HG03045 (cell line): ENCODE measurements around the gene IKZF4.
"Not testable (repeated sequence)": the region's sequence is repeated elsewhere in the genome, so short reads cannot be mapped to it uniquely, and the experiment has no call there.

Experiments used
- ATAC-seq: cut with Tn5 transposase; IDR thresholded peaks from one replicate; pipeline ENCODE4 v1.9.1; 2021; ENCODE audit warnings: mild to moderate bottlenecking, moderate library complexity; ENCODE audit not compliant: unreplicated experiment

The IKZF4 gene

GRCh38 chr12:55997535-55997859 is 23.3 kb upstream of the IKZF4 start:
- ATAC-seq: no peak

GRCh38 chr12:55999522-55999921 is 21.3 kb upstream of the IKZF4 start:
- not testable (repeated sequence) for ATAC-seq

GRCh38 chr12:55999999-56000540 is 20.8 kb upstream of the IKZF4 start:
- ATAC-seq: not testable (repeated sequence)

GRCh38 chr12:56001487-56002100 is 19.2 kb upstream of the IKZF4 start:
- no peak for ATAC-seq

GRCh38 chr12:56003376-56003775 is 17.5 kb upstream of the IKZF4 start:
- ATAC-seq: not testable (repeated sequence)

GRCh38 chr12:56004211-56004610 is 16.6 kb upstream of the IKZF4 start:
- ATAC-seq: no peak

- peak; percentile 40 for ATAC-seq
Measured at GRCh38 chr12:56007564-56008559, 13.0 kb upstream of the IKZF4 start.

- ATAC-seq: no peak
Measured at GRCh38 chr12:56010111-56010570, 10.7 kb upstream of the IKZF4 start.

- ATAC-seq: no peak
Measured at GRCh38 chr12:56011509-56012090, 9.2 kb upstream of the IKZF4 start.

GRCh38 chr12:56013482-56013881 is 7.4 kb upstream of the IKZF4 start:
- no peak for ATAC-seq

- ATAC-seq: no peak
Measured at GRCh38 chr12:56014205-56014604, 6.6 kb upstream of the IKZF4 start.

GRCh38 chr12:56017181-56017580 is 3.7 kb upstream of the IKZF4 start:
- ATAC-seq: no peak

GRCh38 chr12:56018356-56018755 is 2.5 kb upstream of the IKZF4 start:
- no peak for ATAC-seq

GRCh38 chr12:56021889-56022497 is 1.1 kb downstream of the IKZF4 start:
- no peak for ATAC-seq

GRCh38 chr12:56028511-56029165 is 7.8 kb downstream of the IKZF4 start:
- no peak for ATAC-seq

GRCh38 chr12:56029166-56029519 is 8.3 kb downstream of the IKZF4 start:
- no peak for ATAC-seq

- no peak for ATAC-seq
Measured at GRCh38 chr12:56029666-56030293, 8.9 kb downstream of the IKZF4 start.

- no peak for ATAC-seq
Measured at GRCh38 chr12:56031987-56032386, 11.1 kb downstream of the IKZF4 start.

- ATAC-seq: no peak
Measured at GRCh38 chr12:56034586-56035332, 13.9 kb downstream of the IKZF4 start.
